ENCODE data around the gene SKIC8. TPM values are rescaled to one million over a fixed set of nuclear protein-coding genes. Genes with fewer than 3 reads are reported as not detected.
"Not testable (repeated sequence)": the region's sequence is repeated elsewhere in the genome, so short reads cannot be mapped to it uniquely, and the experiment has no call there.

The SKIC8 gene
- total RNA-seq, 1 experiment from 2014 or later = 103 TPM

GRCh38 chr15:78245392-78245791 lies 54.0 kb downstream of the SKIC8 start:
- not testable (repeated sequence) for H3K36me3 ChIP-seq; H3K9me3 ChIP-seq (replicated peaks); H3K27me3 ChIP-seq (replicated peaks); H3K4me3 ChIP-seq; H3K4me1 ChIP-seq (replicated peaks); DNase-seq (ENCODE audit: low read depth in 1 of 2, low spot score in 2 of 2); H3K27ac ChIP-seq

- Histone ChIP-seq H3K27me3 (replicated peaks) (no peaks in the 10 kb centered on the region), H3K9me3 (replicated peaks) (no peaks in the 10 kb centered on the region), H3K4me1 (replicated peaks) (no peaks in the 10 kb centered on the region), H3K4me3 (no peak overlapping the region), H3K36me3 (no peaks in the 10 kb centered on the region), H3K27ac (no peak overlapping the region)
- no peak for DNase-seq (ENCODE audit: low read depth in 1 of 2, low spot score in 2 of 2)
Observed at GRCh38 chr15:78244893-78245292, 54.5 kb downstream of the SKIC8 start.

GRCh38 chr15:78244101-78244500 lies 55.3 kb downstream of the SKIC8 start:
- Histone ChIP-seq H3K4me1 (replicated peaks) (no peaks in the 10 kb centered on the region), H3K4me3 (no peak overlapping the region), H3K36me3 (no peaks in the 10 kb centered on the region), H3K27me3 (replicated peaks) (no peaks in the 10 kb centered on the region), H3K27ac (no peak overlapping the region), H3K9me3 (replicated peaks) (no peaks in the 10 kb centered on the region)
- no peak for DNase-seq (ENCODE audit: low read depth in 1 of 2, low spot score in 2 of 2)

GRCh38 chr15:78243491-78243941 lies 55.9 kb downstream of the SKIC8 start:
- Histone ChIP-seq H3K9me3 (replicated peaks) (no peaks in the 10 kb centered on the region), H3K27me3 (replicated peaks) (no peaks in the 10 kb centered on the region), H3K36me3 (no peaks in the 10 kb centered on the region), H3K4me3 (no peak overlapping the region), H3K4me1 (replicated peaks) (no peaks in the 10 kb centered on the region), H3K27ac (no peak overlapping the region)
- no peak for DNase-seq (ENCODE audit: low read depth in 1 of 2, low spot score in 2 of 2)

GRCh38 chr15:78243058-78243457 lies 56.4 kb downstream of the SKIC8 start:
- Histone ChIP-seq H3K4me3 (no peak overlapping the region), H3K27ac (no peak overlapping the region), H3K36me3 (no peaks in the 10 kb centered on the region), H3K27me3 (replicated peaks) (no peaks in the 10 kb centered on the region), H3K9me3 (replicated peaks) (no peaks in the 10 kb centered on the region), H3K4me1 (replicated peaks) (no peaks in the 10 kb centered on the region)
- DNase-seq (ENCODE audit: low read depth in 1 of 2, low spot score in 2 of 2) = no peak

GRCh38 chr15:78242128-78242527 lies 57.3 kb downstream of the SKIC8 start:
- no peak overlapping the region for H3K4me3 ChIP-seq
- H3K36me3 ChIP-seq = no peaks in the 10 kb centered on the region
- no peak overlapping the region for H3K27ac ChIP-seq
- H3K9me3 ChIP-seq (replicated peaks) = no peaks in the 10 kb centered on the region
- H3K27me3 ChIP-seq (replicated peaks) = no peaks in the 10 kb centered on the region
- DNase-seq (ENCODE audit: low read depth in 1 of 2, low spot score in 2 of 2) = no peak
- no peaks in the 10 kb centered on the region for H3K4me1 ChIP-seq (replicated peaks)

GRCh38 chr15:78241017-78241416 lies 58.4 kb downstream of the SKIC8 start:
- Histone ChIP-seq H3K4me3 (no peak overlapping the region), H3K27ac (no peak overlapping the region), H3K36me3 (no peaks in the 10 kb centered on the region), H3K27me3 (replicated peaks) (no peaks in the 10 kb centered on the region), H3K4me1 (replicated peaks) (no peaks in the 10 kb centered on the region), H3K9me3 (replicated peaks) (no peaks in the 10 kb centered on the region)
- DNase-seq (ENCODE audit: low read depth in 1 of 2, low spot score in 2 of 2) = peak; percentile 57 to 79

GRCh38 chr15:78239811-78240210 lies 59.6 kb downstream of the SKIC8 start:
- DNase-seq (ENCODE audit: low read depth in 1 of 2, low spot score in 2 of 2) = no peak
- no peaks in the 10 kb centered on the region for H3K4me1 ChIP-seq (replicated peaks)
- no peak overlapping the region for H3K4me3 ChIP-seq
- no peak overlapping the region for H3K27ac ChIP-seq
- no peaks in the 10 kb centered on the region for H3K36me3 ChIP-seq
- H3K9me3 ChIP-seq (replicated peaks) = no peaks in the 10 kb centered on the region
- no peaks in the 10 kb centered on the region for H3K27me3 ChIP-seq (replicated peaks)

GRCh38 chr15:78237146-78237545 lies 62.3 kb downstream of the SKIC8 start:
- no peaks in the 10 kb centered on the region for H3K36me3 ChIP-seq
- H3K27me3 ChIP-seq (replicated peaks) = 0 out of 2 replicates have a peak, but pooled peaks cover under 1% of the 10 kb centered on the region
- H3K4me1 ChIP-seq (replicated peaks) = no peaks in the 10 kb centered on the region
- no peak overlapping the region for H3K4me3 ChIP-seq
- no peaks in the 10 kb centered on the region for H3K9me3 ChIP-seq (replicated peaks)
- H3K27ac ChIP-seq = no peak overlapping the region
- no peak for DNase-seq (ENCODE audit: low read depth in 1 of 2, low spot score in 2 of 2)

GRCh38 chr15:78236491-78236890 lies 62.9 kb downstream of the SKIC8 start:
- no peak overlapping the region for H3K4me3 ChIP-seq
- H3K27me3 ChIP-seq (replicated peaks) = 0 out of 2 replicates have a peak, but pooled peaks cover 3% of the 10 kb centered on the region
- DNase-seq (ENCODE audit: low read depth in 1 of 2, low spot score in 2 of 2) = no peak
- H3K4me1 ChIP-seq (replicated peaks) = no peaks in the 10 kb centered on the region
- H3K9me3 ChIP-seq (replicated peaks) = no peaks in the 10 kb centered on the region
- no peak overlapping the region for H3K27ac ChIP-seq
- no peaks in the 10 kb centered on the region for H3K36me3 ChIP-seq

GRCh38 chr15:78234515-78235040 lies 64.8 kb downstream of the SKIC8 start, which contains the start of gene ACSBG1:
TSS of gene ACSBG1 (minus strand) at chr15:78234565. CDS start at chr15:78234501, 64 bp downstream.
- 0 out of 2 replicates have a peak, but pooled peaks cover 3% of the 10 kb centered on the region for H3K27me3 ChIP-seq (replicated peaks)
- no peaks in the 10 kb centered on the region for H3K36me3 ChIP-seq
- no peak within 1 kb of the TSS for H3K4me3 ChIP-seq
- H3K9me3 ChIP-seq (replicated peaks) = no peaks in the 10 kb centered on the region
- no peaks in the 10 kb centered on the region for H3K4me1 ChIP-seq (replicated peaks)
- DNase-seq (ENCODE audit: low read depth in 1 of 2, low spot score in 2 of 2) = no peak
- H3K27ac ChIP-seq = no peak within 1 kb of the TSS

- Histone ChIP-seq H3K27ac (no peak overlapping the region), H3K27me3 (replicated peaks) (0 out of 2 replicates have a peak, but pooled peaks cover 3% of the 10 kb centered on the region), H3K4me3 (no peak overlapping the region), H3K36me3 (no peaks in the 10 kb centered on the region), H3K9me3 (replicated peaks) (no peaks in the 10 kb centered on the region), H3K4me1 (replicated peaks) (no peaks in the 10 kb centered on the region)
- DNase-seq (ENCODE audit: low read depth in 1 of 2, low spot score in 2 of 2) = no peak
Observed at GRCh38 chr15:78233496-78233895, 65.9 kb downstream of the SKIC8 start.
